ENCODE results near the gene SPTY2D1.

DNA sequence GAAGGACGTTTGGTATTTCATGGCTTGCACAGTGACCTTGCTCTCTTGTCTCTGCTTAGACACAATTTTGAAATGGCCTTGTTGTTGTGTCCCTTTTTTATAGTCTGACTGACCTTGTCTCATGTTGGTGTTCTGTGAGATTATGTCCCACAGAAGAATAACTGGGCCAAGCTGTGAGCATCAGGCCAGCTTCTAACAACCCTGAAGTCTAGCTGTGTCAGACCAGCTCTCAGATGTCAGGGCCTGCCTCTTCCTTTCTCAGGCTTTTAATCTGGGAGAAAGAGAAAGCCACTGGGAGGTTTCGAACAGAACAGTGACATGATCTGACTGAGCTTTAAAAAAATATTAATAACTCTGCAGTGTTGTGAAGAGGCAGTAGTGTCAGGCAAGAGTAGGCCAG is 43.6 kb downstream of the SPTY2D1 start:
- no peak for TF ChIP-seq CTCF (IDR thresholded peaks at IDR 0.05)
- TF ChIP-seq POLR2A (IDR thresholded peaks at IDR 0.05): no peak
- no peak for TF ChIP-seq POLR2AphosphoS5 (IDR thresholded peaks at IDR 0.05)
